HG03064 (cell line): ENCODE data around the gene CADM2.

Experiments
- ATAC-seq: cut with Tn5 transposase; IDR thresholded peaks from one replicate; pipeline ENCODE4 v1.9.1; 2021; ENCODE audit warnings: low read depth; ENCODE audit not compliant: unreplicated experiment

The CADM2 gene

GRCh38 chr3:84983490-84983889, 24.7 kb downstream of the CADM2 start:
- ATAC-seq, result no peak

DNA sequence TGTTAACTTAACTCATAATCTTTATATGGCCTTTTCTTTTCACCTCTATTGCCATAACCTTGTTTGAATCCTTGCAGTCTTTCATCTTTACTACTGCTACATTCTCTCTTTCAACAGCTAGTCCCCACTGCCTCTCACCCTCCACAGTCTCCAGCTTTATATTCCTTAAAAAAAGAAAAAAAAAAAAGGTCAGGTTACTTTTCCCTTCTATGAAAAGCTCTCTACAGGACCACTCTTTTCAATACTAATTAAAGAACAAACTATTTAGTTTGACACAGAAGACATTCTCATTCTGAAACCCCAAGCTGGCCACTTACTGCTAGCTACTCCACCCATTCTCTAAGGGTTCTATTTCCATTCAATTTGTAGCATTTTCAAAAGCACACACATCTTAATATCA, 25.6 kb downstream of the CADM2 start:
- no peak for ATAC-seq

- ATAC-seq, result no peak
Measured at GRCh38 chr3:84985795-84986194, 27.0 kb downstream of the CADM2 start.

- no peak for ATAC-seq
Measured at GRCh38 chr3:84987706-84988504, 29.1 kb downstream of the CADM2 start.

DNA sequence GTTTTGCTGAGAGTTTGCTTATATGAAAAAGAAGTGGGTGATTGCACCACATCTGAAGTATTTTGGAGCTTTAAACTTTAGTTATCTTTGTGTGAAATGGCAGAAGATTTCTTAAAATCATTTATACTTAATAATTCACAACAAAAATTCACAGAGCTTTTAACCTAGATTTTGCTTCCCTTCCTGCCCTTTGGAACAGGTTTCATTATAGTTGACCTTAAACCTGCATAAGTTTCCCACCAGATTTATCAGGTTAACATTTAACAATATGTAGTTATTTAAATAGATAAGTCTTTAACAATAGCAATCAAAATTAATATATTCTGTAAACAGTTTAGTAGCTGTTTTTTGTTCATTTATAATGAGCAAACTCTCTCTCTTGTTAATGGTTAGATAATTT, 30.3 kb downstream of the CADM2 start:
- ATAC-seq, result no peak

DNA sequence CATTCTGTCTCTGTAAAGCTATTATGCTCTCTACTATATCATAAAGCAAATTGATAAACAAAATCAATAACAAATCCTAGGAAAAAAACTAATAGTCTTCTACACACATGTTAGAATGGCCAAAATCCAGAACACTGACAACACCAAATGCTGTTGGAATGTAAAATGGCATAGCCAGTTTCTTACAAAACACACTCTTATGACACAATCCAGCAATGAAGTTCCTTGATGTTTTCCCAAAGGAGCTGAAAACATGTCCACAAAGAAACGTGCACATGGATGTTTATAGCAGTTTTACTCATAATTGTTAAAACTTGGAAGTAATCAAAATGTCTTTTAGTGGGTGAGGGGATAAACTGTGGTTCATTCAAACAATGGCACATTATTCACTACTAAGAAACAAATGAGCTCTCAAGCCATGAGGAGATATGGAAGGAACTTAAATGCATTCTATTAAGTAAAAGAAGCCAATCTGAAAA, 32.7 kb downstream of the CADM2 start:
- no peak for ATAC-seq

DNA sequence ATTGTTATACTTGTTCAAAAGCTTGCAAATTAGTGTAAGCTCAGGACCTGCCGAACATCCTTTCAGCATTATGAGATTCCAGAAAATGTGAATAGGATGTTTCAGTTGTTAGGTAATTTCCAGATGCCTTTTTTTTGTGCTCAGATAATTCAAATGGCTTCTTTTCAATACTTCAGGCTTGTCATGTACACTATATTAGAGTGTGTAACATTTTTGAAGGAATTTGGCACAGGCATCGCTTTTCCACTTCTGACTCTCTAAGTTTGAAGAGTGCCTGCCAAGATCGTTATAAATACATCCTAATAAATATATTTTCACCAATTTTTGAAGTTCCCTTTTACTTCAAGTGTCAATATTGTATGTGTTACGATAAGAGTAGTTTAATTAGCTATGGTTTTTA, 35.2 kb downstream of the CADM2 start:
- ATAC-seq, result no peak

- no peak for ATAC-seq
Measured at GRCh38 chr3:84998545-84998944, 39.8 kb downstream of the CADM2 start.

DNA sequence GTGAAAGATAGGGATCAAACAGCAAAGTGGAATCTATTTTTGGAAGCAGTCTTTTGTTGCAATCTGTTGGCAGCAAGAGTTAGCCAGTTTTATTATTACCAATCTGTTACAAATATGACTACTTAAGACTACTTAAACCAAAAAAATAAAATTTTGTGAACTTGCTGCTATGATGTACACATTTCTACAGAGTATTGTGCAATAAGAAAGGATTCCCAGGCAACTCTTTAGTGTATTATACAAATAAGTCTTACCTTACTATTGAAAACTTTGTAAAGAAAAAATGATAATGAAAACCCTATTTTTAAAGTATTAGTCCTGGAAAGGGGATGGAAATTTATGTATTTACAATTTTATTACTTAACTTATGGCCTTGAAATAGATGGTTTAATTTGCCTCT, 44.7 kb downstream of the CADM2 start:
- ATAC-seq, result no peak

DNA sequence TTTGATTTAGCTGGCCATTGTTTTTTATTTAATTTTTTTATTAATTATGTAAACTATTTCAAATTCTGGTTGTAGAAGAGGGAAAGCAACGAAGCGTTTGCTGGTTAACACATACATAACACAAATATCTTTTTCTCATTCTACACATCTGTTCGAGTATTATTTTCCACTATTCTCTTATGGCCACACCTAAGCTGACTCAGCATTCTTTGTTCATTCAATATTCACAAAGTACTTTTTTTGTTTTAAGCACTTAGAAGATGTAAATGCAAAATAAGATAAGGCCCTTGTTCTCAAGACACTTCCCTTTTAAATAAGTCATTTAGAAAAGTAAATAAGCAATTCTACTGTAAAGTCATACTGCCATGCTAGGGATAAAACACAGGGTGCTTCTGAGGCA, 45.4 kb downstream of the CADM2 start:
- ATAC-seq, result no peak

DNA sequence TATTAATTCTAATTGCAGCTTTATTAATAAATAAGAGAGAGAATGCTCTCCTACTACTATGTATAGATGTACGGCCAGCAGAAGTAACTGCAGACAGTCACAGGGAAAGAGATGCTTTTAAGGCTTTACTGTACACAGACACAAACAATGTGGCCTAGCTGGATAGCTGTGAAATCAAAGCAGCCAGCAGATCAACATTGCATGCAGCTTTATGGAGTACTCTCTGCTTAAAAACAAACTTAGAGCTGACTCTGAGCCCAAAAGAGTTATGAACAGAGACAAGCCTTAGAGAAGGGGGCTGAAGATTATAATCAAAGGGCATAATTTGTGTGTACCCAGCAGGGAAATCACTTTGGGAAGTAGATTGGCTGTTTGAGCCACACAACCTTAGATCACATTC, 47.2 kb downstream of the CADM2 start:
- no peak for ATAC-seq

GRCh38 chr3:85007195-85008094, 48.7 kb downstream of the CADM2 start:
- no peak for ATAC-seq

GRCh38 chr3:85020828-85021227, 62.0 kb downstream of the CADM2 start:
- ATAC-seq, result no peak

DNA sequence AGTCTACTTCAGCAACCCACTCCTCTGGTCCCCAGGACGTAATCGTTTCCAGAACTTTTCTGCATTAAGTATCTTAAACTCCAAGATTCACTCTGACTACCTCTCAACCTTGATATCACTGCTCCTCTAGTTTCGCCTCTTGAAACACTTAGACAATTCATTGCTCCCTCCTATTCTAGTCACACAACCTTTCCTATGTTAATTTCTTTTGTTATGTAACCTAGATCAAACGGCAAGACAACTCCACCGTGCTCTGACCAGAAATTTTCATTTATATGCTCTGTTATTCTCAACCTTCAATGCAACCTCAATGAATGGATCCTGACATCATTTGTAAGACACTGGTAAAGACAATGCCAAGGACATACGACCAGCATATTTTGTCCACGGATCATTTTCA, 71.3 kb downstream of the CADM2 start:
- no peak for ATAC-seq

- ATAC-seq, result no peak
Measured at GRCh38 chr3:85037203-85037602, 78.4 kb downstream of the CADM2 start.

GRCh38 chr3:85041001-85041400, 82.2 kb downstream of the CADM2 start:
- no peak for ATAC-seq

DNA sequence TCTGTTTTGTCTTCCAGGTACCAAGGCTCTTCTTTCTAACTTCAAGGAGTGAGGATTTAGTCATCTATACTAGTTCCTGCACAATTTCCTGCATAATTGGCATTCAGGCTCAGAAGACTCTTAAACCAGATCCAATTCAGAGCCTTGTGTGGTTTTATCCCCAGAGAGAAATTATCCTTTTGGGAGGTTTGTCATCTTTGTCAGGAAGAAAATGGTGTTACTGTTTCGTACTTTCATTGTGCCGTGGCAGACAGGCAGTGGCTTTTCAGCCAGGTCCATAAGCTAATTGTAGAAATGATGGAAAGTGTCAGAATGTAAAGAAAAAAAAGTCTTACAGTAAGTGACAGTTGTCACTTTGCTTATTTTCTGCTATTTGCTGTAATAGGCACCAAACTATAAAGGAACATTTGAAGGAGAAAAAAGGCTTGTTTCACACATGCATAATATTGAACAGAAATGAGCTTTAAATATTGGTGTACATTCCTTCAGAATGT, 82.8 kb downstream of the CADM2 start:
- no peak for ATAC-seq

DNA sequence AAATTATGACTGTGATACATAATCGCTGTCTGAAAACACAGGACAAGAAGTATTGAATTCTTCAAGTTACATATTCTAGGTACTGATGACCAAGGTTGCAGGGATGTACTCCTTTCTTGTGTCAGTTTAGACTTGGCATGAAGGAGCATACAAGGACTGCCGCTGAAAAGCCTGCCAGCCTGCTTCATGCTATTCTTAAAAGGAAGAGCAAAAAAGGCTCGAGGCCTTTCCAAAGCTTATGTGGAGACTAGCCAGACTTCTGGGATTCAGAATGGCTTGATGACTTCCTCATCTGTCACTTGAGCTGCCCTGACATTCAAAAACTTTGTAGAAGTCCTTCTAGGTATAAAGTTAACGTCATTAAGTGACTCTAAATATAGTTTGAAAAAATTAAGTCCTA, 92.0 kb downstream of the CADM2 start:
- no peak for ATAC-seq

DNA sequence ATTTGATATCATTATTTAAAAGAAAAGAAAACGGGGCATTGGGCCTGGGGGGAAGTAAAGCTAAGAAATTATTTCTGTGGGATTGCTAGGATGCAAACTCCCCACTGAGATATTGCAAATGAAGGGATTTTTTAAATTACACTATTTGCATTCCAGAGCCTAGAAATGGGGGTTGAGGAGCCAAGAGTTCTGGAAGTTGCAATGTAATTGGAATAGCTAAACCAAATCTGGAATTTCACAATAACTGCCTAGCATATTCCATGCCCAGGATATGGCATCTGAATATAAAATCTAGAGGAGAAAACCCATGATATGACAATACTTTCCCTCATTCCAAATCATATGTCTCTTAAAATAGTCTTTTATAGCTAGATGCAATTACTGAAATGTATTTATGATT, 93.0 kb downstream of the CADM2 start:
- ATAC-seq, result no peak

DNA sequence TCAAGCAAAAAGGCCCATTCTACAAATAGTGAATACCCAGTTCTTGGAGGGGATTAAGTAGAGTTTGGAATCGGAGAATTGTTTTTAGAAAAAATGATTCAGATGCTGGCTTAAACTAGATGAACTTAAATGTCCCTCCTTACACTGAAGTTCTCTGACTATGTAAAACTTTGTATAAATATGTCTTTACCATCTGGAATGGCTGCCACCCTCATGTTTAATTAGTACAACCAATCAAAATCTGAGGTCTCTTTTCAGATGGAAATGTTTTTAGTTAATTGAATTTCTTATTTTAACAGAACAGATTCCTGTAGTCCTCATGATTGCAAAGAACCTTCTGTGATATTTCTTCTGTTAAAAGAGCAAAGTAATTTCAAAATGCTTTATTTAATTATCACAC, 94.8 kb downstream of the CADM2 start:
- no peak for ATAC-seq

DNA sequence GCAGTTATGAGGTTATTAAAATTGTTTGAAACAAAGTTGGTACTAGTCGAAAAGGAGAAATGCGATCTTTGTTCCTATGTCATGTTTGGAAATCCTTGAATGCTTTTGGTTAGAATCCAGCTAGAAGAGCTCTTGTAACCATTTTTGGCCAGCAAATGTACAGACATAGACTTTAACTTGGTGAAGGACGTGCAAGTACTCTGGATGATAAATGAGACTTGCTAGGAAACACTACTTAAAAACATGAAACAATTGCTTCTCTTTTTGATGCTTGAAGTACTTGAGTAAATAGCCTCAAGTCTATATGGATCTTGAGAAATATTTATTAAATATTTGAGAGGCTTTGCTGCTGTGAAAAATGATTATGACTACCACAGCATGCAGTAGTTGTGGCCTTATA, 95.8 kb downstream of the CADM2 start:
- ATAC-seq, result no peak

DNA sequence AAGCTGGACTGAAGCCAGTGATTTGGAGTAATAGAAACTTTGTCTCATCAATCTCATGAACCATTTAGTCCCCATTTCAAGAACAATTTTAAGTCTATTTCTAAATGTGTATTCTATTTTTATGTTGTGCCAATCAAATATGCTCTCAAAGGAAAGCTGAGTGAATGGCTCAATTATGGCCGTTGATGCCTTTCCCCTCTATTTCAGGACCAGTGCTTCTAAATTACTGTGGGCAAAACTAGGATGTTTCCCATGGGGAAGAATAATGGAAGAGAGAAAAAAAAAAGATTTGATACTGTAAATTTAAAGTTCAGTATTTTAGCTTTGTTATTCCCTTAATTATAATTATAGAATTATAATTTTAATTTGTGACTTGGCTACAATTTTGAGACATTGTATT, 110.1 kb downstream of the CADM2 start:
- ATAC-seq, result no peak
